GM23338 (cell line): ENCODE data around the gene RAB11B. TPM values are rescaled to one million over a fixed set of nuclear protein-coding genes. Genes with fewer than 3 reads are reported as not detected.

ENCODE experiments used
- ATAC-seq: fragments of 200-7000 bp; cut with Tn5 transposase; 3 replicates; pipeline ENCODE4 v1.9.1; 2020
- DNase-seq: peaks from one replicate; pipeline ENCODE4 v3.0.0-alpha.2; 2015; ENCODE audit warnings: low spot score
- H2AFZ ChIP-seq: fragments of 200-600 bp; sonication (generic); 2 replicates; pipeline ENCODE4 v1.8.0; 2016; ENCODE audit warnings: antibody characterized with exemption, mild to moderate bottlenecking, moderate library complexity
- H3F3A ChIP-seq: fragments of 200-600 bp; sonication (generic); replicated peaks from 2 replicates; pipeline ENCODE4 v1.8.0; 2017; ENCODE audit warnings: antibody characterized with exemption, mixed run types, low read depth
- H3K27ac ChIP-seq: fragments of 200-600 bp; sonication (generic); 2 replicates; pipeline ENCODE4 v1.6.1; 2016; ENCODE audit warnings: low read depth
- H3K27me3 ChIP-seq: fragments of 200-600 bp; sonication (generic); 2 replicates; pipeline ENCODE4 v1.8.0; 2016; ENCODE audit warnings: mild to moderate bottlenecking, mixed run types, moderate library complexity; ENCODE audit not compliant: insufficient read depth
- H3K36me3 ChIP-seq: fragments of 200-600 bp; sonication (generic); 2 replicates; pipeline ENCODE4 v1.8.0; 2016; ENCODE audit warnings: mild to moderate bottlenecking; ENCODE audit not compliant: insufficient read depth
- H3K4me1 ChIP-seq: fragments of 200-600 bp; sonication (generic); 2 replicates; pipeline ENCODE4 v1.8.0; 2016; ENCODE audit warnings: mild to moderate bottlenecking, moderate library complexity; ENCODE audit not compliant: insufficient read depth
- H3K4me2 ChIP-seq: fragments of 200-600 bp; sonication (generic); 2 replicates; pipeline ENCODE4 v1.7.1; 2017; ENCODE audit warnings: mixed run types
- H3K4me3 ChIP-seq: fragments of 200-600 bp; sonication (generic); 2 replicates; pipeline ENCODE4 v1.6.1; 2016; ENCODE audit warnings: mixed run types
- H3K79me2 ChIP-seq: fragments of 200-600 bp; sonication (generic); replicated peaks from 2 replicates; pipeline ENCODE4 v1.8.0; 2017; ENCODE audit warnings: mild to moderate bottlenecking; ENCODE audit not compliant: insufficient read depth
- H3K9me2 ChIP-seq: fragments of 200-600 bp; sonication (generic); 2 replicates; pipeline ENCODE4 v1.8.0; 2017; ENCODE audit not compliant: insufficient read depth
- H4K20me1 ChIP-seq: fragments of 200-600 bp; sonication (generic); replicated peaks from 2 replicates; pipeline ENCODE4 v1.8.0; 2017; ENCODE audit warnings: mild to moderate bottlenecking; ENCODE audit not compliant: insufficient read depth
- H3K27ac Mint-ChIP-seq: 2 replicates; pipeline ENCODE4 v1.8.0; 2020; ENCODE audit warnings: inconsistent platforms, mild to moderate bottlenecking, moderate library complexity, mixed read lengths
- H3K27me3 Mint-ChIP-seq: 3 replicates; pipeline ENCODE4 v1.8.0; 2022; ENCODE audit warnings: low read depth, mild to moderate bottlenecking, moderate library complexity, mixed read lengths, inconsistent platforms; ENCODE audit not compliant: insufficient read depth, poor library complexity
- H3K36me3 Mint-ChIP-seq: 3 replicates; pipeline ENCODE4 v1.8.0; 2021; ENCODE audit warnings: low read depth, mild to moderate bottlenecking, inconsistent platforms, moderate library complexity, mixed read lengths
- H3K4me1 Mint-ChIP-seq: 3 replicates; pipeline ENCODE4 v1.8.0; 2020; ENCODE audit warnings: mild to moderate bottlenecking, inconsistent platforms, mixed read lengths
- H3K4me3 Mint-ChIP-seq: 3 replicates; pipeline ENCODE4 v1.8.0; 2021; ENCODE audit warnings: moderate library complexity, mild to moderate bottlenecking, inconsistent platforms, mixed read lengths
- H3K9me3 Mint-ChIP-seq: 3 replicates; pipeline ENCODE4 v1.8.0; 2020; ENCODE audit warnings: moderate library complexity, mild to moderate bottlenecking, inconsistent platforms, mixed read lengths
- CREB1 ChIP-seq: fragments of 250-450 bp; sonication (Bioruptor Pico); IDR thresholded peaks from 2 replicates; pipeline ENCODE4 v1.5.0; 2020; ENCODE audit warnings: low read depth, mild to moderate bottlenecking, moderate library complexity
- EZH2 ChIP-seq: fragments of 200-600 bp; sonication (generic); IDR thresholded peaks from one replicate; pipeline ENCODE4 v1.8.0; 2017; ENCODE audit warnings: antibody characterized with exemption, mild to moderate bottlenecking, low read depth; ENCODE audit not compliant: unreplicated experiment
- EZH2phosphoT487 ChIP-seq: fragments of 200-600 bp; sonication (generic); IDR thresholded peaks from one replicate; pipeline ENCODE4 v1.8.1; 2018; ENCODE audit warnings: antibody characterized with exemption; ENCODE audit not compliant: unreplicated experiment
- JUNB ChIP-seq: IDR thresholded peaks from one replicate; pipeline ENCODE4 v1.6.1; 2016; ENCODE audit warnings: antibody characterized with exemption; ENCODE audit not compliant: unreplicated experiment
- NANOG ChIP-seq: IDR thresholded peaks from 2 replicates; pipeline ENCODE4 v1.6.1; 2016; ENCODE audit warnings: antibody characterized with exemption, borderline replicate concordance
- POLR2AphosphoS5 ChIP-seq: IDR thresholded peaks from 2 replicates; pipeline ENCODE4 v1.6.1; 2016; ENCODE audit warnings: antibody characterized with exemption, low read depth
- STAT1 ChIP-seq: IDR thresholded peaks from one replicate; pipeline ENCODE4 v1.6.1; 2016; ENCODE audit warnings: antibody characterized with exemption; ENCODE audit not compliant: unreplicated experiment
- ZNF114 ChIP-seq: fragments of 250-450 bp; sonication (Bioruptor Pico); IDR thresholded peaks from 2 replicates; pipeline ENCODE4 v1.5.0; 2020; ENCODE audit warnings: mild to moderate bottlenecking, moderate library complexity
- ZNF331 ChIP-seq: fragments of 250-450 bp; sonication (Bioruptor Pico); IDR thresholded peaks from 2 replicates; pipeline ENCODE4 v1.5.0; 2020; ENCODE audit warnings: low read depth, mild to moderate bottlenecking, moderate library complexity
- polyA plus RNA-seq: library from polyadenylated mRNA; unstranded; fragments of >200 nt; fragmentation: Nextera tagmentation; extraction: Ambion mirVana; gene quantifications from 2 replicates; pipeline ENCODE4 v1.2.1, GENCODE V29; 2016
- total RNA-seq: library from RNA; depleted of rRNA; stranded (reverse); fragments of >200 nt; shearing (Covaris generic); gene quantifications from 2 replicates; pipeline ENCODE4 v1.2.3, GENCODE V29; 2014
- TF ChIP-seq, protein P1 (sequence below): IDR thresholded peaks from 2 replicates; pipeline ENCODE4 v1.6.1; 2016; ENCODE audit warnings: antibody characterized with exemption
- TF ChIP-seq, protein P2 (sequence below), 2 experiments: fragments of 200-600 bp in 1 of 2; sonication (generic) in 1 of 2; conservative IDR thresholded peaks; 2 replicates each; pipeline versions ENCODE4 v1.5.1 to v1.6.1; 2016 to 2017; ENCODE audit warnings: antibody characterized with exemption in 2 of 2, low read depth in 2 of 2, mild to moderate bottlenecking in 2 of 2, moderate library complexity in 1 of 2
- TF ChIP-seq, protein P3 (sequence below): fragments of 250-450 bp; sonication (Bioruptor Pico); IDR thresholded peaks from 2 replicates; pipeline ENCODE4 v1.5.0; 2020; ENCODE audit warnings: mild to moderate bottlenecking, moderate library complexity
- TF ChIP-seq, protein P4 (sequence below): IDR thresholded peaks from one replicate; pipeline ENCODE4 v1.6.1; 2018; ENCODE audit warnings: antibody characterized with exemption; ENCODE audit not compliant: unreplicated experiment

RAB11B gene
- total and polyA plus RNA-seq, 2 experiments from 2014 or later, result 66.0 to 79.6 TPM

DNA sequence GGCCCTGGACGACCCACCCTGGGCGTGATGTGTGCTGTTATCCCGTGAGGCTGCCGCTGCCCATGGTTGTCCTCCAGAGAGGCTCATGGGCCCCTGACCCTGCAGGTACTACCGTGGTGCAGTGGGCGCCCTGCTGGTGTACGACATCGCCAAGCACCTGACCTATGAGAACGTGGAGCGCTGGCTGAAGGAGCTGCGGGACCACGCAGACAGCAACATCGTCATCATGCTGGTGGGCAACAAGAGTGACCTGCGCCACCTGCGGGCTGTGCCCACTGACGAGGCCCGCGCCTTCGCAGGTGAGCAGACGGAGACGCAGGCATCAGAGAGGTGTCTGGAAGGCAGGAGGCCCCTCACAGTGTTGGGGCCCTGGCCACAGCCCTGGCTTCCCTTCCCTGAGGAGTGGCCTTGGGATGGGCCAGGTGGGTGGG, 11.8 kb downstream of the RAB11B start:
- no peak overlapping the region for H3K4me3 ChIP-seq
- H3K27ac ChIP-seq, result no peak overlapping the region
- no peak overlapping the region for H3K4me2 ChIP-seq
- H3K4me3 Mint-ChIP-seq, result no peak overlapping the region
- ATAC-seq, result no peak
- H3K9me2 ChIP-seq, result no peaks in the 10 kb centered on the region
- H3K9me3 Mint-ChIP-seq, result no peaks in the 10 kb centered on the region
- peaks cover 28% of the 10 kb centered on the region for H3K36me3 Mint-ChIP-seq
- no peak for TF ChIP-seq CREB1 (CRISPR knock-in tag)
- no peak for TF ChIP-seq JUNB
- TF ChIP-seq, protein P1, sequence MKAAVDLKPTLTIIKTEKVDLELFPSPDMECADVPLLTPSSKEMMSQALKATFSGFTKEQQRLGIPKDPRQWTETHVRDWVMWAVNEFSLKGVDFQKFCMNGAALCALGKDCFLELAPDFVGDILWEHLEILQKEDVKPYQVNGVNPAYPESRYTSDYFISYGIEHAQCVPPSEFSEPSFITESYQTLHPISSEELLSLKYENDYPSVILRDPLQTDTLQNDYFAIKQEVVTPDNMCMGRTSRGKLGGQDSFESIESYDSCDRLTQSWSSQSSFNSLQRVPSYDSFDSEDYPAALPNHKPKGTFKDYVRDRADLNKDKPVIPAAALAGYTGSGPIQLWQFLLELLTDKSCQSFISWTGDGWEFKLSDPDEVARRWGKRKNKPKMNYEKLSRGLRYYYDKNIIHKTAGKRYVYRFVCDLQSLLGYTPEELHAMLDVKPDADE, result no peak
- TF ChIP-seq, protein P2, sequence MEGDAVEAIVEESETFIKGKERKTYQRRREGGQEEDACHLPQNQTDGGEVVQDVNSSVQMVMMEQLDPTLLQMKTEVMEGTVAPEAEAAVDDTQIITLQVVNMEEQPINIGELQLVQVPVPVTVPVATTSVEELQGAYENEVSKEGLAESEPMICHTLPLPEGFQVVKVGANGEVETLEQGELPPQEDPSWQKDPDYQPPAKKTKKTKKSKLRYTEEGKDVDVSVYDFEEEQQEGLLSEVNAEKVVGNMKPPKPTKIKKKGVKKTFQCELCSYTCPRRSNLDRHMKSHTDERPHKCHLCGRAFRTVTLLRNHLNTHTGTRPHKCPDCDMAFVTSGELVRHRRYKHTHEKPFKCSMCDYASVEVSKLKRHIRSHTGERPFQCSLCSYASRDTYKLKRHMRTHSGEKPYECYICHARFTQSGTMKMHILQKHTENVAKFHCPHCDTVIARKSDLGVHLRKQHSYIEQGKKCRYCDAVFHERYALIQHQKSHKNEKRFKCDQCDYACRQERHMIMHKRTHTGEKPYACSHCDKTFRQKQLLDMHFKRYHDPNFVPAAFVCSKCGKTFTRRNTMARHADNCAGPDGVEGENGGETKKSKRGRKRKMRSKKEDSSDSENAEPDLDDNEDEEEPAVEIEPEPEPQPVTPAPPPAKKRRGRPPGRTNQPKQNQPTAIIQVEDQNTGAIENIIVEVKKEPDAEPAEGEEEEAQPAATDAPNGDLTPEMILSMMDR (conservative IDR thresholded peaks at IDR 0.05; ENCODE audit: low read depth in 2 of 2), result no peak
- TF ChIP-seq EZH2, result no peak
- TF ChIP-seq STAT1, result no peak
- no peak for TF ChIP-seq POLR2AphosphoS5
- TF ChIP-seq, protein P3, sequence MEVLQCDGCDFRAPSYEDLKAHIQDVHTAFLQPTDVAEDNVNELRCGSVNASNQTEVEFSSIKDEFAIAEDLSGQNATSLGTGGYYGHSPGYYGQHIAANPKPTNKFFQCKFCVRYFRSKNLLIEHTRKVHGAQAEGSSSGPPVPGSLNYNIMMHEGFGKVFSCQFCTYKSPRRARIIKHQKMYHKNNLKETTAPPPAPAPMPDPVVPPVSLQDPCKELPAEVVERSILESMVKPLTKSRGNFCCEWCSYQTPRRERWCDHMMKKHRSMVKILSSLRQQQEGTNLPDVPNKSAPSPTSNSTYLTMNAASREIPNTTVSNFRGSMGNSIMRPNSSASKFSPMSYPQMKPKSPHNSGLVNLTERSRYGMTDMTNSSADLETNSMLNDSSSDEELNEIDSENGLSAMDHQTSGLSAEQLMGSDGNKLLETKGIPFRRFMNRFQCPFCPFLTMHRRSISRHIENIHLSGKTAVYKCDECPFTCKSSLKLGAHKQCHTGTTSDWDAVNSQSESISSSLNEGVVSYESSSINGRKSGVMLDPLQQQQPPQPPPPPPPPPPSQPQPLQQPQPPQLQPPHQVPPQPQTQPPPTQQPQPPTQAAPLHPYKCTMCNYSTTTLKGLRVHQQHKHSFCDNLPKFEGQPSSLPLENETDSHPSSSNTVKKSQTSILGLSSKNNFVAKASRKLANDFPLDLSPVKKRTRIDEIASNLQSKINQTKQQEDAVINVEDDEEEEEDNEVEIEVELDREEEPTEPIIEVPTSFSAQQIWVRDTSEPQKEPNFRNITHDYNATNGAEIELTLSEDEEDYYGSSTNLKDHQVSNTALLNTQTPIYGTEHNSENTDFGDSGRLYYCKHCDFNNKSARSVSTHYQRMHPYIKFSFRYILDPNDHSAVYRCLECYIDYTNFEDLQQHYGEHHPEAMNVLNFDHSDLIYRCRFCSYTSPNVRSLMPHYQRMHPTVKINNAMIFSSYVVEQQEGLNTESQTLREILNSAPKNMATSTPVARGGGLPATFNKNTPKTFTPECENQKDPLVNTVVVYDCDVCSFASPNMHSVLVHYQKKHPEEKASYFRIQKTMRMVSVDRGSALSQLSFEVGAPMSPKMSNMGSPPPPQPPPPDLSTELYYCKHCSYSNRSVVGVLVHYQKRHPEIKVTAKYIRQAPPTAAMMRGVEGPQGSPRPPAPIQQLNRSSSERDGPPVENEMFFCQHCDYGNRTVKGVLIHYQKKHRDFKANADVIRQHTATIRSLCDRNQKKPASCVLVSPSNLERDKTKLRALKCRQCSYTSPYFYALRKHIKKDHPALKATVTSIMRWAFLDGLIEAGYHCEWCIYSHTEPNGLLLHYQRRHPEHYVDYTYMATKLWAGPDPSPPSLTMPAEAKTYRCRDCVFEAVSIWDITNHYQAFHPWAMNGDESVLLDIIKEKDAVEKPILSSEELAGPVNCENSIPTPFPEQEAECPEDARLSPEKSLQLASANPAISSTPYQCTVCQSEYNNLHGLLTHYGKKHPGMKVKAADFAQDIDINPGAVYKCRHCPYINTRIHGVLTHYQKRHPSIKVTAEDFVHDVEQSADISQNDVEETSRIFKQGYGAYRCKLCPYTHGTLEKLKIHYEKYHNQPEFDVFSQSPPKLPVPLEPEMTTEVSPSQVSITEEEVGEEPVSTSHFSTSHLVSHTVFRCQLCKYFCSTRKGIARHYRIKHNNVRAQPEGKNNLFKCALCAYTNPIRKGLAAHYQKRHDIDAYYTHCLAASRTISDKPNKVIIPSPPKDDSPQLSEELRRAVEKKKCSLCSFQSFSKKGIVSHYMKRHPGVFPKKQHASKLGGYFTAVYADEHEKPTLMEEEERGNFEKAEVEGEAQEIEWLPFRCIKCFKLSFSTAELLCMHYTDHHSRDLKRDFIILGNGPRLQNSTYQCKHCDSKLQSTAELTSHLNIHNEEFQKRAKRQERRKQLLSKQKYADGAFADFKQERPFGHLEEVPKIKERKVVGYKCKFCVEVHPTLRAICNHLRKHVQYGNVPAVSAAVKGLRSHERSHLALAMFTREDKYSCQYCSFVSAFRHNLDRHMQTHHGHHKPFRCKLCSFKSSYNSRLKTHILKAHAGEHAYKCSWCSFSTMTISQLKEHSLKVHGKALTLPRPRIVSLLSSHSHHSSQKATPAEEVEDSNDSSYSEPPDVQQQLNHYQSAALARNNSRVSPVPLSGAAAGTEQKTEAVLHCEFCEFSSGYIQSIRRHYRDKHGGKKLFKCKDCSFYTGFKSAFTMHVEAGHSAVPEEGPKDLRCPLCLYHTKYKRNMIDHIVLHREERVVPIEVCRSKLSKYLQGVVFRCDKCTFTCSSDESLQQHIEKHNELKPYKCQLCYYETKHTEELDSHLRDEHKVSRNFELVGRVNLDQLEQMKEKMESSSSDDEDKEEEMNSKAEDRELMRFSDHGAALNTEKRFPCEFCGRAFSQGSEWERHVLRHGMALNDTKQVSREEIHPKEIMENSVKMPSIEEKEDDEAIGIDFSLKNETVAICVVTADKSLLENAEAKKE, result no peak
- no peak for TF ChIP-seq ZNF114
- TF ChIP-seq NANOG, result no peak
- no peak for TF ChIP-seq ZNF331
- TF ChIP-seq EZH2phosphoT487, result no peak
- TF ChIP-seq, protein P4, sequence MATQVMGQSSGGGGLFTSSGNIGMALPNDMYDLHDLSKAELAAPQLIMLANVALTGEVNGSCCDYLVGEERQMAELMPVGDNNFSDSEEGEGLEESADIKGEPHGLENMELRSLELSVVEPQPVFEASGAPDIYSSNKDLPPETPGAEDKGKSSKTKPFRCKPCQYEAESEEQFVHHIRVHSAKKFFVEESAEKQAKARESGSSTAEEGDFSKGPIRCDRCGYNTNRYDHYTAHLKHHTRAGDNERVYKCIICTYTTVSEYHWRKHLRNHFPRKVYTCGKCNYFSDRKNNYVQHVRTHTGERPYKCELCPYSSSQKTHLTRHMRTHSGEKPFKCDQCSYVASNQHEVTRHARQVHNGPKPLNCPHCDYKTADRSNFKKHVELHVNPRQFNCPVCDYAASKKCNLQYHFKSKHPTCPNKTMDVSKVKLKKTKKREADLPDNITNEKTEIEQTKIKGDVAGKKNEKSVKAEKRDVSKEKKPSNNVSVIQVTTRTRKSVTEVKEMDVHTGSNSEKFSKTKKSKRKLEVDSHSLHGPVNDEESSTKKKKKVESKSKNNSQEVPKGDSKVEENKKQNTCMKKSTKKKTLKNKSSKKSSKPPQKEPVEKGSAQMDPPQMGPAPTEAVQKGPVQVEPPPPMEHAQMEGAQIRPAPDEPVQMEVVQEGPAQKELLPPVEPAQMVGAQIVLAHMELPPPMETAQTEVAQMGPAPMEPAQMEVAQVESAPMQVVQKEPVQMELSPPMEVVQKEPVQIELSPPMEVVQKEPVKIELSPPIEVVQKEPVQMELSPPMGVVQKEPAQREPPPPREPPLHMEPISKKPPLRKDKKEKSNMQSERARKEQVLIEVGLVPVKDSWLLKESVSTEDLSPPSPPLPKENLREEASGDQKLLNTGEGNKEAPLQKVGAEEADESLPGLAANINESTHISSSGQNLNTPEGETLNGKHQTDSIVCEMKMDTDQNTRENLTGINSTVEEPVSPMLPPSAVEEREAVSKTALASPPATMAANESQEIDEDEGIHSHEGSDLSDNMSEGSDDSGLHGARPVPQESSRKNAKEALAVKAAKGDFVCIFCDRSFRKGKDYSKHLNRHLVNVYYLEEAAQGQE, result no peak
- H4K20me1 ChIP-seq, result no peaks in the 10 kb centered on the region; the same call in 1 of the 2 replicates
- no peaks in the 10 kb centered on the region for H3K27me3 ChIP-seq
- H2AFZ ChIP-seq, result no peak overlapping the region
- H3K4me1 ChIP-seq, result peaks cover 3% of the 10 kb centered on the region; the same call in 1 of the 2 replicates
- DNase-seq, result no peak
- H3K79me2 ChIP-seq, result peaks cover 20% of the 10 kb centered on the region
- peaks cover 6% of the 10 kb centered on the region for H3K27me3 Mint-ChIP-seq
- H3K27ac Mint-ChIP-seq, result peak overlapping the region; percentile 77; the same call in 1 of the 2 replicates
- H3K36me3 ChIP-seq, result no peaks in the 10 kb centered on the region
- H3K4me1 Mint-ChIP-seq, result peaks cover 4% of the 10 kb centered on the region; the same call in 2 of the 3 replicates
- H3F3A ChIP-seq, result no peaks in the 10 kb centered on the region
